HG03159 (cell line): ENCODE measurements around the gene DLG1.
A peak's percentile ranks its signal among the peaks of the same experiment; 100 is the strongest.

Experiments
- ATAC-seq: cut with Tn5 transposase; IDR thresholded peaks from one replicate; pipeline ENCODE4 v1.9.1; 2021; ENCODE audit warnings: mild to moderate bottlenecking, moderate library complexity; ENCODE audit not compliant: unreplicated experiment

The DLG1 gene

DNA sequence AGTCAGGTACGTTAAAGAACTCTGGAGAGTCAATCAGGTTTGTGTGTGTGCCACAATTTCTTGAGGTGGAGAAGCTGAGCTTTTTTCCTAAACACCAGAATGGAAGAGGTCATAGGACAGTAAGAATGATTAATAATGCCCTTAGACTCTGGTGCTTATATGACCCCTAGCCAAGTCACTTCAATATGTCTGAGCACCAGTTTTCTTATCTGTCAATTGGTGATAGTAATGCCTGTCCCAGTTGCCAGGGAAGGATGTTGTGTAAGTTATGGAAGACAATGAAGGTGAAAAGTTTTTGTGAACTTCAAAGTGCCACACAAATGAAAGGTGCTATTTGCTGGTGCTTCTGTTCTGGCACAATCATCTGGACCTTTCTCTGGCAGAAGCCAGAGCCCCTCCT, 22.2 kb upstream of the DLG1 start:
- ATAC-seq: no peak

GRCh38 chr3:197317250-197317963, 19.0 kb upstream of the DLG1 start:
- no peak for ATAC-seq

- no peak for ATAC-seq
Measured at GRCh38 chr3:197312431-197312830, 14.0 kb upstream of the DLG1 start.

DNA sequence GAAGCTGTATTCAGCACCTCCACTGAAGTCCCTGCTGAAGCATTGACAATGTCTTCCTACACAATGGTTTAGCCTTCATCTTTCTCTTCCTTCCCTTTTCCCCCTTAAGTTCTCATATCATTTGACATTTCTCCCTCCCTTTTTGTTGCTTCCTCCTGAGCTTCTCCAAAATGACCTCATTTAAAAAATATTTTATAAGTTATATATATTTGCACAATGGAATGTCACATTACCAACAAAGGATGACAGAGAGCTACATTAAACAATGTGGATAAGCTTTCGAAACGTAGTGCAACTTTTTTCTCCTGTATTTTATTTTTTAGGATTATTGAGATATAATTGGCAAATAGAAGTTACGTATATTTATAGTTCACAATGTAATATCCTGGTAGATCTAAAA, 13.2 kb upstream of the DLG1 start:
- ATAC-seq: no peak

DNA sequence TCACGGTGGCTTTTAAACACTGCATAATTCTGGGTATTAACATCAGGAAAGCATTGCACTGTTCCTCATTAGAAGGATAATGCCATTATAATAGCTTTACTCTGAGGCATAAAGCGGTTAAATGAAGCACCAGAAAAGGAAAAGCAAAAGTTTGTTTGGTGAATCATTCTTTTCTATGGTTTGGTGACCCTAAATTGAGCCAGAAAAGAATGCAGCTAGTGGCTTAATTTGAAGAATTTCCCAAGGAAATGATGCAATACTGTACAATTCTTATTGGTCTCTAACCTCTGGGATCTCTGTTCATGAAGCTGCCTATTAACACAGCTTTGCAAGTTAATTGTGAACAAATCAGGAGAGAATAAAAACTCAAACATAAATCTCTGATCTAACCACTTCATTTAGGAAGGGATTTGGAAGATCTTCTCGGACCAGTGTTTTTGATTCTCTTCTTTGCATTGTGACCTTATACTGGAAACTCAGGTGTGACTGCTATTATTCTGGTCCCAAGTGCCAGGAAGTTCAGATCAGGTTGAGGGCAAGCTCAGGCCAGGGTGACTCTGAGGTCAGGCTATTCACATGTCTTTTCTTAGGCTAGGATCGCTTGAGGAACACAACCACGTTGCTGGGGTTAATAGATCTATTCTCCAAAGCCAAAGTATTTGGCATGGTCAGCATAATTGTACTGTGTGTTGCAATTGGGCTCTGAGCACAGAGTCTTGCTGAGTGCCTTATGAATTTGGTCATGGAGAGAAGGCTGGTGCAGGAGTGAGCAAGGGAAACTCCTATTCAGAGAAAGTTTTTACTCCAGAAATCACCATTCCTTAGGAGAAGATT, 11.3 kb upstream of the DLG1 start:
- ATAC-seq: no peak

DNA sequence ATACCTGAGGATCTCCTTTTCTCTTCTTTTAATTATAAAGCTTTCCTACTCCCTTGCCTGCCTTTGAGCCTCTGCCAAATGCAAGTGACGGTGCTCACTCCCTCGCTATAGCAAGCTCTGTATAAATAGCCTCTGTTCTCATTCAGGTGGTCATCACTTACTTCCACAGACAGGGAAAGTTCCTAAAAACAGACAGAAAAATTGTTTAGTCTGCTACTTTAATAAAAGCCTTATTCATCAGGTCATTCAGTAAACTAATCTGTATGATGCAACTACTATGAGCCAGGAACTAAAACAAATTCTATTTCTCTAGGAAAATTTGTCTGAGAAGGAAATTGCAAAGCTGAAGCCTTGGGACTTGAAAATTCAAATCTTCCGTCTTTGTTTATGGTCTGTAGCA, 10.2 kb upstream of the DLG1 start:
- ATAC-seq: no peak

- no peak for ATAC-seq
Measured at GRCh38 chr3:197306374-197307086, 8.1 kb upstream of the DLG1 start.

- ATAC-seq: peak; percentile 92
Measured at GRCh38 chr3:197305854-197306253, 7.4 kb upstream of the DLG1 start.

DNA sequence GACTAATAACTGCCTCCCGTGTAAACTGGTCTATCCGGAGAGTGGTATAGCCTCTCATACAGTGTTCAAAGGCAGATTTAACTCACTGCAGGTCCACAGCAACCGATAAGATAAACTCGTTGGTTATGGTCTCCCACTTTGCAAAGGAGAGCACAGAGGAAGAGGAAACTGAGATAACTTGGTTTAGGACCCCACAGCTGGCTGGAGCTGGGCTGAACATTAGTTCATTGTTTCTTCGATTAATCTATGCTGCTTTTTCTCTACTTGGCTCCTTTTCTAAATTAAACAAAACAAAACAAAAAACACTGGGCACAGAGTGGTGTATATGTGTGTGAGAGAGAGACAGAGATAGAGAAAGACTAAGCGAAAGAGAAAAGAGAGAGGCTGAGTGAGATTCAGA, 5.0 kb upstream of the DLG1 start:
- no peak for ATAC-seq

DNA sequence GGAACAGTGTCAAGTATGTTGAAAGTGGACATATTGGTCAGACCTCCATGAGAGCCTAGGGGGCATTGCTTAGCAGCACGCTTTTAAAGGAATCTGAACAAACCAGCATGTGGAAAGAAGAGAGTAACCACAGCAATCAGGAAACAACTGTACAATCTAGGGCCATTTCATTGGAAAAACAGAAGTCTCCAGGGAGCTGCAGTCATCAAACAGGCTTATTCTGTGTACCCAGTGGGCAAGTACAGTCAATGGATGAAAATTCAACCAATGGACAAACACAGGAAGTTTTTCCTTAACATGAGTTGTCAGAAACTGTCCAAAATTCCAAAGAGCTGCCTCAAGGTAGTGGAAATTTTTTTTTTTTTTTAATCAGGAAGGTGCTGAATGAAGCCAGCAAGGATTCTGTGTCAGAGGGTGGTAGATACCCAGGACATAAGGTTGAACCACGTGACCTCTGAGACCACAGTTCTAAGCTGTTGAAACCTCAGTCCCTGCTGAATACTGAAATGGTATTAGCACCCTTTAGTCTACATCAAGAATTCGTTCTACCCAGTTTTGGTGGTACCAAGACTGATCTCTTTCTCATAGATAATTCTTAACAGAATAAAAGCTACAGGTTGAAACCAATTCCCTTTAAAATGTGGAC, 4.4 kb upstream of the DLG1 start:
- ATAC-seq: no peak

DNA sequence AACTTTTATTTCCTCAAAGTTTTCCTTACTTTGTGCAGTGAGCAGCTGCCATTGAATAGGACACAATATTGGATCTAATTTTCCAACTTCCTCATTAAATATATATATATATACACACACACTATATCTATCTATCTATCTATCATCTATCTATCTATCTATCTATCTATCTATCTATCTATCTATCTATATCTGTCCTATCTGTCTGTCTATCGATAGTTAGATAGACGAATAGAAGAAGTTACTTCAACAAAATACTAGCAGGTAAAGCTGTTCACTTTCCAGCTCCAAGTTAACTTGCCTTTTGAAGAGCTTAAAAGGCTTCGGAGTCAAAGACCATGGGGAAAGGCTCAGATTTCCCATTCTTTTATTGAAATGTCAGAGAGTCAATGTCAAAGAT, 3.6 kb upstream of the DLG1 start:
- ATAC-seq: no peak

DNA sequence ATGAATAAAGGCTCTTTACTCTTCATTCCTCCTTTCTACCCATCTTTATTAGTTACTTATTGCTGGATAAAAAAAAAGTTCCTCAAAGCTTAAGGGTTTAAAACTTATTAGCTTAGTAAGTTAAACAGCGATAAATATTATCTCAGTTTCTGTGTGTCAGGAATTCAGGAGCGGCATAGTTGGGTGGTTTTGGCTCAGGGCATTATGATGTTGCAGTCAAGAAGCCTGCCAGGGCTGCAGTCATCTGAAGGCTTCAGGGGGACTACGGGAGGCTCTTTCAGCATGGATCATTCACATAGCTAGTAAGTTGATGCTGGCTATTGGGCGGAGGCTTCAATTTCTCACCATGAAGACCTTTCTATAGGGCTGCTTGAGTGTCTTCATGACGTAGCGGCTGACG, 1.9 kb upstream of the DLG1 start:
- ATAC-seq: no peak

- ATAC-seq: peak; percentile 30
Measured at GRCh38 chr3:197298945-197299854, 788 bp upstream of the DLG1 start.

- peak; percentile 70 for ATAC-seq
Measured at GRCh38 chr3:197297476-197298340, 704 bp downstream of the DLG1 start.

DNA sequence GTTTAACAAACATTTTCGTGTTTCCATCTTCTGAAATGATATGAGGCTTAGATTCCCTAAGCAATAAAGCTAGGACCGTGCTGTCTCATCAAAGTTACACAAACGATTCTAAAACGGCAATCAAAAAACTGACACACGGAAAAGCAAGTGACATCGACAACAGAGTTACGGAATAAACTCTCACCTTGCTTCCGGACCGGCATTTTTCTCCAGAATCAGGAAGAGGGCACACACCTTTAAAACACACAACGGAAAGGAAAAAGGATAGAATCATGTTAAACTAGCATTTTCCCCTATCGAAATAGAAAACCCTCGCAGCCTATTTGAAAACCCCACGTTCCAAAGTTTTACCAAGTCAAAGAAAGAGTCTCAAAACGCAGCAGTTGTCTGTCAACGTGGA, 1.4 kb downstream of the DLG1 start:
- no peak for ATAC-seq

GRCh38 chr3:197296545-197296944, 1.9 kb downstream of the DLG1 start:
- no peak for ATAC-seq

DNA sequence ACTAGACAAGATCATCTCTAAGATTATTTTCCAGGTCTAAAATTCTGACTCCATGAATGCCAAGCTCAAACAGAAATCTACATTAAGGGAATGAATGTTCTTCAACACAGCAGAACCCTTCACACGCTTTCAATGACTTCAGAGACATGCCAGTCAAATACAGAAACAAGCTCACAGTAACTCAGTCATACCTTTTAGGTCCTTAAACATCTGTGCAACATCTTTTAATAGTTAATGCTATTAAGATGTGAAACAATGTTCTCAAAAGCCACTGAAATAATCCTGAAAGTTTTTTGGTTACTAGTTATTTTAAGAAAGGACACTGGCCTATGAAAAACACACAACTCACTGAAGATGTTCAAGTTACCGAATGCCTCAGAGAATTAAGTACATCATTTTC, 2.5 kb downstream of the DLG1 start:
- no peak for ATAC-seq

GRCh38 chr3:197293605-197294237, 4.7 kb downstream of the DLG1 start:
- no peak for ATAC-seq

- ATAC-seq: no peak
Measured at GRCh38 chr3:197292648-197293047, 5.8 kb downstream of the DLG1 start.
